ENCODE data around the gene PLEKHA5.

PLEKHA5 gene, protein sequence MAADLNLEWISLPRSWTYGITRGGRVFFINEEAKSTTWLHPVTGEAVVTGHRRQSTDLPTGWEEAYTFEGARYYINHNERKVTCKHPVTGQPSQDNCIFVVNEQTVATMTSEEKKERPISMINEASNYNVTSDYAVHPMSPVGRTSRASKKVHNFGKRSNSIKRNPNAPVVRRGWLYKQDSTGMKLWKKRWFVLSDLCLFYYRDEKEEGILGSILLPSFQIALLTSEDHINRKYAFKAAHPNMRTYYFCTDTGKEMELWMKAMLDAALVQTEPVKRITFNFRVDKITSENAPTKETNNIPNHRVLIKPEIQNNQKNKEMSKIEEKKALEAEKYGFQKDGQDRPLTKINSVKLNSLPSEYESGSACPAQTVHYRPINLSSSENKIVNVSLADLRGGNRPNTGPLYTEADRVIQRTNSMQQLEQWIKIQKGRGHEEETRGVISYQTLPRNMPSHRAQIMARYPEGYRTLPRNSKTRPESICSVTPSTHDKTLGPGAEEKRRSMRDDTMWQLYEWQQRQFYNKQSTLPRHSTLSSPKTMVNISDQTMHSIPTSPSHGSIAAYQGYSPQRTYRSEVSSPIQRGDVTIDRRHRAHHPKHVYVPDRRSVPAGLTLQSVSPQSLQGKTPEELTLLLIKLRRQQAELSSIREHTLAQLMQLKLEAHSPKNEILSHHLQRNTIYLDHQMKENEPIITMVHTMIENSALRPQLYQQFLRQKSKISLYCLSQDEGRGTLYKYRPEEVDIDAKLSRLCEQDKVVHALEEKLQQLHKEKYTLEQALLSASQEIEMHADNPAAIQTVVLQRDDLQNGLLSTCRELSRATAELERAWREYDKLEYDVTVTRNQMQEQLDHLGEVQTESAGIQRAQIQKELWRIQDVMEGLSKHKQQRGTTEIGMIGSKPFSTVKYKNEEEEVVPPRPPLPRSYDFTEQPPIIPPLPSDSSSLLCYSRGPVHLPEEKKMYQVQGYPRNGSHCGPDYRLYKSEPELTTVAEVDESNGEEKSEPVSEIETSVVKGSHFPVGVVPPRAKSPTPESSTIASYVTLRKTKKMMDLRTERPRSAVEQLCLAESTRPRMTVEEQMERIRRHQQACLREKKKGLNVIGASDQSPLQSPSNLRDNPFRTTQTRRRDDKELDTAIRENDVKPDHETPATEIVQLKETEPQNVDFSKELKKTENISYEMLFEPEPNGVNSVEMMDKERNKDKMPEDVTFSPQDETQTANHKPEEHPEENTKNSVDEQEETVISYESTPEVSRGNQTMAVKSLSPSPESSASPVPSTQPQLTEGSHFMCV

DNA sequence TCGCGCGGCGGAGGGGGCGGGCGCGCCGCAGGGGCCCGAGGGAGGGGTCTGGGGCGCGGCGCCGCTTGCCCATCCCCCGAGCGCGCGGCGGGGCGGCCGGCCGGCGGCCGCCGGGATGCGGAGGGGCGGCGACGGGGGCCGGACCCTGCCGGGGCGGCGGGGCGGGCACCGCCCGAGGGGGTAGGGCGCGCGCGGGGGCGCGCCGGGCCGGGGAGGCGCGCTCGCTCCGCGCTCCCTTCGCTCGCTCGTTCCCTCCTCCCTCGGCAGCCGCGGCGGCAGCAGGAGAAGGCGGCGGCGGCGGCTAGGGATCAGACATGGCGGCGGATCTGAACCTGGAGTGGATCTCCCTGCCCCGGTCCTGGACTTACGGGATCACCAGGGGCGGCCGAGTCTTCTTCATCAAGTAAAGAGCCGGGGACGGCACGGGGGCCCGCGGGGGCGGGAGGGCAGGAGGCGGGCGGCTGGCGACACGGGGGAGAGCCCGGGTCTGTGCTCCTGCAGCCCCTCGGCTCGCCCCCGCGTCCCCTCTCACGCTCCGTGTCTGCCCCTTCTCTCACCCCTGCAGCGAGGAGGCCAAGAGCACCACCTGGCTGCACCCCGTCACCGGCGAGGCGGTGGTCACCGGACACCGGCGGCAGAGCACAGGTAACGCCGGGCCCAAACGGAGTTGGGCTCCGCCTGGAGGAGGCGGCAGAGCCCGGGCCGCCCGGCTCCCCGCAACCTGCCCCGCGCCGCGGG, at the start of gene PLEKHA5:
PLEKHA5 (plus strand) TSS at position 248 of the 738 bp plus-strand sequence; CDS start at position 315, 67 bp downstream.
- peak; percentile 41 to 65 for DNase-seq

GRCh38 chr12:19080918-19081317, 48.6 kb upstream of the PLEKHA5 start:
- no peak for DNase-seq

DNA sequence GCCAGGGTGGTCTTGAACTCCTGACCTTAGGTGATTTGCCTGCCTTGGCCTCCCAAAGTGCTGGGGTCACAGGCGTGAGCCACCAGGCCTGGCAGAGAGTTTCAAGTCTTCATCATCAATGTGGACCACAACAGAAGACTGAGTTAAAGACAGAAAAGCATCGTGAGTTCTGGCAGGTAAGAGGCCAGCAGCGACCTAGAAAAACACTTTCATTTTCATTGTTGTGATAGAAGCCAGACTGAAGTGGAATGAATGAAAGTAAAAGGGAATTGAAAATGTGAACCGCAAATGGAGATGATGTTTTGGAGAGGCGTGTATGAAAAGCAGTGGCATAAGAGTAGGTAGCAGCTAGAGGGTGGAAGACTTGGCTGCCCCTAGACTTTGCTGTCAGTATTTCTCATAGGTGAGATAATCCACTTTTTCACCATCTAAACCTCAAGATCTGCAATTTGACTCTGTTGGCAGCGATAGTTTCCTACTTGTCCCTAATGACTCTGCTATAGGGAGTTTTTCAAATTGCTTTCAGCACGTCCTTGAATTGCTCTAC, 47.1 kb upstream of the PLEKHA5 start:
- DNase-seq: no peak

GRCh38 chr12:19084547-19084946, 45.0 kb upstream of the PLEKHA5 start:
- no peak for DNase-seq

GRCh38 chr12:19085090-19085489, 44.4 kb upstream of the PLEKHA5 start:
- DNase-seq: no peak

- DNase-seq: peak; percentile 91 to 98
These were observed 40.9 kb upstream of the PLEKHA5 start for GRCh38 chr12:19088606-19089005.

DNA sequence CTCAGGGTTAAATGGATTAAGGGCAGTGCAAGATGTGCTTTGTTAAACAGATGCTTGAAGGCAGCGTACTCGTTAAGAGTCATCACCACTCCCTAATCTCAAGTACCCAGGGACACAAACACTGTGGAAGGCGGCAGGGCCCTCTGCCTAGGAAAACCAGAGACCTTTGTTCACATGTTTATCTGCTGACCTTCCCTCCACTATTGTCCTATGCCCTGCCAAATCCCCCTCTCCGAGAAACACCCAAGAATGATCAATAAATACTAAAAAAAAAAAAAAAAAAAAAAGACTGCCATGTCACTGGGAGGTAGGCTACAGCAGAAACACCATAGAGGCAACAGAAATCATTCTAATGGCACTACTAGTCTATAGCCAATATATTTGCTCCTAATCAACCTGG, 37.1 kb upstream of the PLEKHA5 start:
- DNase-seq: peak in 1 of 2 experiments; percentile 12

GRCh38 chr12:19093218-19093617, 36.3 kb upstream of the PLEKHA5 start:
- DNase-seq: no peak

DNA sequence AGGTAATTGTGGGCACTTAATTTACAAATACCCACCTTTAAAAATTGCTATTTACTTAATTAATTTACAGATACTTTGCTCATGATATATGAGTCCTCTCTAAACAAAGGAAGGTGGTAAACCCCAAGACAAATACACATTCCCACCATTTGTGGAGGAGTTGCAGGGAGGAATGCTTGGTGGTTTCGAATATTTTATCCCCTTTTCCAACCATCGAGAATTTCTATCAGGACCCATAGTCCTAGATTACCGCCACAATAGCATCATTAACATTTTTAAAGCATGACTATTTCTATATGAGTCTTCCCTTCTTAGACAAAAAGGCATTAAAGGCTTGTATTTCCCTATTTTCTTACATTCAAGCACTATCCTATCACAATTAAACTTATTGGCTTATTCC, 34.2 kb upstream of the PLEKHA5 start:
- DNase-seq: no peak

GRCh38 chr12:19095756-19096480, 33.6 kb upstream of the PLEKHA5 start:
- no peak for DNase-seq

GRCh38 chr12:19105463-19105862, 24.1 kb upstream of the PLEKHA5 start:
- peak; percentile 72 to 91 for DNase-seq

DNA sequence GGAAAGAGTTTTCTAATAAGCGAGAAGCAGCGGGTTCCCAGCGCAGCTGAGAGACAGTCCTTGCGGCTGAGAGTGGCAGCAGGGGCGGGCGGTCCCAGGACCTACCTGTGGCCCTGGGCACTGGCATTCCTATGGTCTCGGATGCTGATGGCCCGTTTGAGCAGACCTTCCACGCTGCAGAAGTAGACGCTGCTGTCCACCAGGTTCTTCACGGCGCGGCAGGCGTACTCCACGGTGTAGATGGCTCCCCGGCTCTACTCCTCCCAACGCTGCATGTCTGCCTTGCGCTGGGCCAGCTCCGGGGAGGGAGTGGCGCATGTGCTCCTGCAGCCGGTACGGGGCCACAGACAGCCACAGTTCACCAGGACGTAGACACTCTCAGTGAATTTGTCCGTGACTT, 21.8 kb upstream of the PLEKHA5 start:
- DNase-seq: no peak

DNA sequence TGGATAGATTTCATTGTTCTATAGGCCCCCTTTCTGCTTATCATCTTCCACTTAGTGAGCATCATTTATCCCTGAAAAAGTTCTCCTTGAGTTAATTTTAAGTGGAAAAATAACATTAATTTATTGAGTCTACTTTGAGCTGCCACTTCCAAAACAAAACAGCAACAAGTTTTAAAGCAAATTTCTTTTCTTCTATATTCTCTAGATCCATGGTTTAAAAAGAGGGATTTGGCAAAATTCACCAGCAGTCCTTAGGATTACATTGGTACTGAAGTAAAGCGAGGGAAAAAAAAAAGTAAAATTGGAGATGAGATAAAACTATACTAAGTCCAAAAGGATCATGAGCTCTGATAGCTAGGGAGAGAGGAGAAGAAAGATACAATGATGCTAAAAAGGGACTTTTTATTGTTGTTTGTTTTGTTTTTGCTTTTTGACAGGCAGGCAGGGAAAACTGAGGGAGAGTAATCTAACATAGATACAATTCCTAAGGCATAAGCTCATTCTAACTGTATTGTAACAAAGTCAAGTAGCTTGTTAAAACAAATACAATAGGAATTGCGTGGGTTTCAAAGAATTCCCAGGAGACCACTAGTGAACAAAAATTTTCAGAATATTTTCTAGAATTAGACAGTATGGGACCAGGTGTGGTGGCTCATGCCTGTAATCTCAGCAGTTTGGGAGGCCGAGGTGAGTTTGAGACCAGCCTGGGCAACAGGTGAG, 19.2 kb upstream of the PLEKHA5 start:
- no peak for DNase-seq

GRCh38 chr12:19113464-19113863, 16.1 kb upstream of the PLEKHA5 start:
- DNase-seq: no peak

DNA sequence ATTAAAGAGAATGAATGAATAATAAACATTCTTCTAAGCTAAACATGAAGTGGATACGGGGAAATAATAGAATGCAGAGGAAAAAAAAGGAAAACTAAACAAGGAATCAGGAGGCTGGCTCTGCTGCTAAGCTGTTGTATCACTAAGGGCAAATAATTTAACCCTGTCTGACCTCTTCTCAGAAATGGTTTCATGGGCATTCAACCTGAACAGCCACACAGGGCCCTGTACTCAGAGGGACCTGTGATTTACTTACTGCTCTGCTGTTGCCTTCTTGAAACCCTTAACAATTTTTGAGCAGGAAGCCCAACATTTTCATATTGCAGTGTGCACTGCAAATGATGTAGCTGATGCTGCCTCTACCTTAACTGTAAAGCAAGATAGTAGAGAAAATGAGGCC, 14.2 kb upstream of the PLEKHA5 start:
- DNase-seq: no peak

DNA sequence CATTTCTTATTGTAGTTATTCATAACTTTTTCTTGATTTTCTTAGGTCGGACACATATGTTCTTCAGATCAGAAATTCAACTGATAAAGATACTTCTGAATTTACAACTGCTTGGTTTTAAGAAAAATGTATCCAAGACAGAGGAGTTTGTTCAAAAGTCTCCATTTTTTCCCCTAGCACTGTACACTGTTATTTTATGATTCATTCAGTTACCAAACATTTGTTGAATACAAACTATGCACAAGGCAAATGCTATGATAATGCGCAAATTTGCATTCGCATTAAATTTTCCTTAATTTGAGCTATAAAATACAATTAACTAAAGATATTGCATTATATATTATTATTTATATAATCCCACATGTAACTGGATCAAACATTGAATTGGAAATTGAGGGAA, 10.1 kb upstream of the PLEKHA5 start:
- no peak for DNase-seq

DNA sequence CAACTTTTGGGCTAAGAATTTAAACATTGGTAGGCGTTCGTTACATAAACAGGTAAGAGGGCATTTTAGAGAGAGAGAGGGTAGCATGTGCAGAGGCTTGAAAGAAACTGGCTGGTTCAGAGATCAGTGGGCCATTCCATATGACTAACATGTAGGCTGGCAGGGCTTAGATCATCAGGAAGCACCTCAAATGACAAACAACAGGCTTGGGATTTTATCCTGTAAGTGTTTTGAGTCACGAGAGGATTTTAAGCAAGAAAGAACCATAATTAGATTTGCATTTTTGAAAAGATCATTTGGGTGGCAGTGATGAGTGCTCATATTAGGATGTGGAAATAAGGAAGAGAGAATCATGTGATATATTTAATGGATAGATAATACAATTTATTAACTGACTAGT, 8.7 kb upstream of the PLEKHA5 start:
- DNase-seq: no peak

DNA sequence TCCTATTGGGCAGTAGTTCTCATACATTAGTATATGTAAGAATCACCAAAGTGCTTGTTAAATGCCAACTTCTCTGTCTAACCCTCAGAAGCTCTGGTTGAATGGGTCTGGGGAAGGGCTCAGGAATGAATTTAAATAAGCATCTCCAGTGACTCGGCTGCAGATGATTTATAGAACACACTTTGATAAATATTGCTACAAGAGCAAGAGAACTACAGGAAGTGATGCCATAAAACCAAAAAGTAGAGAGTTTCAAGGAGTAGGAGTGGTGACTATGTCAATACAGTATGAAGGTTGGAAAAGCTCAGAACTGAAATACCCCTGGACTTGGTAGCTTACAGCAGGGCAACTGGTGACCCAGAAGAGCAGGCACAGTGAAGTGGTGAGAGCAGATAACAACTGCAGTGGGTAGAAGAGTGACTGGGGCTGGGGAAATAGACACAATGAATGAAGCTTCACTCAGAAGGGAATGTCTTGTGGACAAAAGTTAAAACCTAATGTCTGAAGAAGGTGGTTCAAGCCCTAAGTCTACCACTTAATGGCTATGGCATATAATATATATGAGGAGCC, 8.0 kb upstream of the PLEKHA5 start:
- no peak for DNase-seq

GRCh38 chr12:19125325-19125724, 4.2 kb upstream of the PLEKHA5 start:
- no peak for DNase-seq

DNA sequence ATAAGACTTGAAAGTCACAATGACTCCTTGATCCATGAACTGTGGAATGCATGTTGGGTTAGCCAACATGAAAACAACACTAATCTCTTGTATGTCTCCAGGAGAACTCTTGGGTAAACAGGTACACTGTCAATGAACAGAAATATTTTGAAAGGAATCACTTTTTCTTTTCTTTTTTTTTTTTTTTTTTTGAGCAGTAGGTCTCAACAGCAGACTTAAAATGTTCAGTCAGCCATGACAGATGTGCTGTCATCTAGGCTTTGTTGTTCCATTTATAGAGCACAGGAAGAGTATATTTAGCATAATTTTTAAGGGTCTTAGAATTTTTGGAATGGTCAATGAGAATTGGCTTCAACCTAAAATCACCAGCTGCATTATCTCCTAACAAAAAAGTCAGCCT, 2.3 kb upstream of the PLEKHA5 start:
- DNase-seq: no peak
